Esophagus muscularis mucosa (tissue), 3 donors: Measurements from ENCODE around the gene RADX.

ENCODE experiments used
- POLR2A ChIP-seq: fragments of 450-650 bp; IDR thresholded peaks from one replicate; pipeline ENCODE4 v1.6.1; 2017; ENCODE audit warnings: antibody characterized with exemption, moderate library complexity, mild to moderate bottlenecking, low read depth
- TF ChIP-seq, protein P1 (sequence below), 3 experiments: fragments of 200-600 bp in 2 of 3; fragments of 450-650 bp in 1 of 3; sonication (generic) in 2 of 3; IDR thresholded peaks; one replicate each; pipeline ENCODE4 v1.5.1; 2017 to 2019; ENCODE audit warnings: antibody characterized with exemption in 3 of 3, mild to moderate bottlenecking in 2 of 3, moderate library complexity in 1 of 3

GRCh38 chrX:106585478-106585877, 26.3 kb upstream of the RADX start:
- TF ChIP-seq, protein P1, sequence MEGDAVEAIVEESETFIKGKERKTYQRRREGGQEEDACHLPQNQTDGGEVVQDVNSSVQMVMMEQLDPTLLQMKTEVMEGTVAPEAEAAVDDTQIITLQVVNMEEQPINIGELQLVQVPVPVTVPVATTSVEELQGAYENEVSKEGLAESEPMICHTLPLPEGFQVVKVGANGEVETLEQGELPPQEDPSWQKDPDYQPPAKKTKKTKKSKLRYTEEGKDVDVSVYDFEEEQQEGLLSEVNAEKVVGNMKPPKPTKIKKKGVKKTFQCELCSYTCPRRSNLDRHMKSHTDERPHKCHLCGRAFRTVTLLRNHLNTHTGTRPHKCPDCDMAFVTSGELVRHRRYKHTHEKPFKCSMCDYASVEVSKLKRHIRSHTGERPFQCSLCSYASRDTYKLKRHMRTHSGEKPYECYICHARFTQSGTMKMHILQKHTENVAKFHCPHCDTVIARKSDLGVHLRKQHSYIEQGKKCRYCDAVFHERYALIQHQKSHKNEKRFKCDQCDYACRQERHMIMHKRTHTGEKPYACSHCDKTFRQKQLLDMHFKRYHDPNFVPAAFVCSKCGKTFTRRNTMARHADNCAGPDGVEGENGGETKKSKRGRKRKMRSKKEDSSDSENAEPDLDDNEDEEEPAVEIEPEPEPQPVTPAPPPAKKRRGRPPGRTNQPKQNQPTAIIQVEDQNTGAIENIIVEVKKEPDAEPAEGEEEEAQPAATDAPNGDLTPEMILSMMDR (IDR thresholded peaks at IDR 0.05) = no peak
- TF ChIP-seq POLR2A = no peak
